NCI-H1092 (cell line): ENCODE measurements around the gene FTO.

ENCODE experiments used
- DNase-seq: peaks from one replicate; lab custom pipeline; 2025; lab: John Stamatoyannopoulos, UW

Gene FTO

GRCh38 chr16:53782148-53782547, 78.2 kb downstream of the FTO start:
- no peak for DNase-seq

GRCh38 chr16:53784291-53784690, 80.3 kb downstream of the FTO start:
- DNase-seq: no peak

GRCh38 chr16:53785044-53785443, 81.1 kb downstream of the FTO start:
- DNase-seq: no peak

GRCh38 chr16:53785916-53786315, 82.0 kb downstream of the FTO start:
- DNase-seq: no peak

- no peak for DNase-seq
Observed at GRCh38 chr16:53787423-53787822, 83.5 kb downstream of the FTO start.

- no peak for DNase-seq
Observed at GRCh38 chr16:53789137-53789536, 85.2 kb downstream of the FTO start.

GRCh38 chr16:53792161-53792951, 88.4 kb downstream of the FTO start:
- no peak for DNase-seq

GRCh38 chr16:53803451-53803850, 99.5 kb downstream of the FTO start:
- no peak for DNase-seq

GRCh38 chr16:53803998-53804397, 100.0 kb downstream of the FTO start:
- no peak for DNase-seq

GRCh38 chr16:53804467-53804866, 100.5 kb downstream of the FTO start:
- no peak for DNase-seq

GRCh38 chr16:53805113-53805512, 101.2 kb downstream of the FTO start:
- DNase-seq: no peak

GRCh38 chr16:53805752-53806151, 101.8 kb downstream of the FTO start:
- no peak for DNase-seq

GRCh38 chr16:53809088-53809932, 105.4 kb downstream of the FTO start:
- no peak for DNase-seq

- DNase-seq: no peak
Observed at GRCh38 chr16:53812914-53813313, 109.0 kb downstream of the FTO start.

- DNase-seq: no peak
Observed at GRCh38 chr16:53814801-53815200, 110.8 kb downstream of the FTO start.

GRCh38 chr16:53816211-53816836, 112.4 kb downstream of the FTO start:
- no peak for DNase-seq

- DNase-seq: no peak
Observed at GRCh38 chr16:53817117-53817755, 113.3 kb downstream of the FTO start.

- DNase-seq: no peak
Observed at GRCh38 chr16:53817812-53818550, 114.0 kb downstream of the FTO start.

- no peak for DNase-seq
Observed at GRCh38 chr16:53821487-53821886, 117.5 kb downstream of the FTO start.

GRCh38 chr16:53821957-53822625, 118.1 kb downstream of the FTO start:
- DNase-seq: no peak

- no peak for DNase-seq
Observed at GRCh38 chr16:53822936-53823529, 119.1 kb downstream of the FTO start.
